ENCODE data around the gene PCNX2. TPM values are rescaled to one million over a fixed set of nuclear protein-coding genes. Genes with fewer than 3 reads are reported as not detected.
A peak's percentile ranks its signal among the peaks of the same experiment; 100 is the strongest.

The PCNX2 gene
- total RNA-seq, 2 experiments from 2014 or later = 46.4 to 49.4 TPM

- H3K4me3 Mint-ChIP-seq = no peak overlapping the region
- no peaks in the 10 kb centered on the region for H3K4me1 Mint-ChIP-seq (ENCODE audit: low read depth)
- DNase-seq (no peak), ATAC-seq (ENCODE audit: poor library complexity) (no peak)
- peaks cover 0 to 4% of the 10 kb centered on the region in 2 experiments for H3K9me3 ChIP-seq (ENCODE audit: control insufficient read depth in 1 of 2, insufficient read depth in 1 of 2, low read length in 2 of 2)
- H3K27me3 ChIP-seq (ENCODE audit: control insufficient read depth in 1 of 2, insufficient read depth in 2 of 2, low read length in 2 of 2) = no peaks in the 10 kb centered on the region
- peaks cover 2% of the 10 kb centered on the region for H3K9me3 Mint-ChIP-seq
- no peak for TF ChIP-seq CTCF (IDR thresholded peaks at IDR 0.05)
- H3K36me3 ChIP-seq (ENCODE audit: insufficient read depth, low read length) = peaks cover 11% of the 10 kb centered on the region
- no peak overlapping the region for H3K27ac Mint-ChIP-seq
- H3K27me3 Mint-ChIP-seq = no peaks in the 10 kb centered on the region
- ChIA-PET POLR2A (no interaction called here), CTCF (no interaction called here)
- H3K36me3 Mint-ChIP-seq (ENCODE audit: low read depth) = peaks cover 47% of the 10 kb centered on the region
- H3K27ac ChIP-seq (ENCODE audit: low read depth in 1 of 2, low read length in 2 of 2) = no peak overlapping the region
- no peaks in the 10 kb centered on the region for H3K4me1 ChIP-seq (ENCODE audit: insufficient read depth, low read length)
- intact Hi-C loops (cut with DNase I, micrococcal nuclease) = no loop called here
- no peak overlapping the region for H3K4me3 ChIP-seq (ENCODE audit: low read length)
Observed at GRCh38 chr1:233121947-233122559, 173.5 kb downstream of the PCNX2 start.

- Histone ChIP-seq H3K27ac (ENCODE audit: low read depth in 1 of 2, low read length in 2 of 2) (no peak overlapping the region), H3K4me3 (ENCODE audit: low read length) (no peak overlapping the region), H3K4me1 (ENCODE audit: insufficient read depth, low read length) (no peaks in the 10 kb centered on the region), H3K9me3 (ENCODE audit: control insufficient read depth in 1 of 2, insufficient read depth in 1 of 2, low read length in 2 of 2) (peaks cover 0 to 4% of the 10 kb centered on the region in 2 experiments), H3K27me3 (ENCODE audit: control insufficient read depth in 1 of 2, insufficient read depth in 2 of 2, low read length in 2 of 2) (no peaks in the 10 kb centered on the region), H3K36me3 (ENCODE audit: insufficient read depth, low read length) (peaks cover 16% of the 10 kb centered on the region)
- Mint-ChIP-seq H3K4me1 (ENCODE audit: low read depth) (peaks cover 9% of the 10 kb centered on the region), H3K27me3 (no peaks in the 10 kb centered on the region), H3K4me3 (no peak overlapping the region), H3K27ac (no peak overlapping the region), H3K36me3 (ENCODE audit: low read depth) (peaks cover 65% of the 10 kb centered on the region), H3K9me3 (no peaks in the 10 kb centered on the region)
- ChIA-PET POLR2A (no interaction called here), CTCF (no interaction called here)
- TF ChIP-seq CTCF (IDR thresholded peaks at IDR 0.05) = no peak
- DNase-seq = peak in 2 of 14 experiments; percentile 17 to 28
- ATAC-seq (ENCODE audit: poor library complexity) = no peak
- intact Hi-C loops (cut with DNase I, micrococcal nuclease) = no loop called here
Observed at GRCh38 chr1:233114860-233115259, 180.7 kb downstream of the PCNX2 start.

- H3K9me3 Mint-ChIP-seq = no peaks in the 10 kb centered on the region
- ChIA-PET POLR2A (no interaction called here), CTCF (no interaction called here)
- H3K27me3 ChIP-seq (ENCODE audit: control insufficient read depth in 1 of 2, insufficient read depth in 2 of 2, low read length in 2 of 2) = no peaks in the 10 kb centered on the region
- H3K4me3 ChIP-seq (ENCODE audit: low read length) = no peak overlapping the region
- H3K4me1 Mint-ChIP-seq (ENCODE audit: low read depth) = peaks cover 9% of the 10 kb centered on the region
- no peak overlapping the region for H3K27ac Mint-ChIP-seq
- H3K9me3 ChIP-seq (ENCODE audit: control insufficient read depth in 1 of 2, insufficient read depth in 1 of 2, low read length in 2 of 2) = peaks cover 0 to 4% of the 10 kb centered on the region in 2 experiments
- H3K36me3 ChIP-seq (ENCODE audit: insufficient read depth, low read length) = peaks cover 16% of the 10 kb centered on the region
- intact Hi-C loops (cut with DNase I, micrococcal nuclease) = no loop called here
- H3K4me3 Mint-ChIP-seq = no peak overlapping the region
- TF ChIP-seq CTCF (IDR thresholded peaks at IDR 0.05) = no peak
- ATAC-seq (ENCODE audit: poor library complexity) = no peak
- H3K27ac ChIP-seq (ENCODE audit: low read depth in 1 of 2, low read length in 2 of 2) = no peak overlapping the region
- peaks cover 70% of the 10 kb centered on the region for H3K36me3 Mint-ChIP-seq (ENCODE audit: low read depth)
- no peaks in the 10 kb centered on the region for H3K4me1 ChIP-seq (ENCODE audit: insufficient read depth, low read length)
- no peaks in the 10 kb centered on the region for H3K27me3 Mint-ChIP-seq
- peak in 2 of 14 experiments; percentile 19 to 24 for DNase-seq
Observed at GRCh38 chr1:233114159-233114558, 181.4 kb downstream of the PCNX2 start.
